ENCODE results near the gene MAD1L1. TPM values are rescaled to one million over a fixed set of nuclear protein-coding genes. Genes with fewer than 3 reads are reported as not detected.

MAD1L1 gene
- total and polyA plus RNA-seq, 2 of the 13 experiments (the other 11 are each of a cell fraction or from before 2014, with no cell fraction given): 17.4 to 64.7 TPM

DNA sequence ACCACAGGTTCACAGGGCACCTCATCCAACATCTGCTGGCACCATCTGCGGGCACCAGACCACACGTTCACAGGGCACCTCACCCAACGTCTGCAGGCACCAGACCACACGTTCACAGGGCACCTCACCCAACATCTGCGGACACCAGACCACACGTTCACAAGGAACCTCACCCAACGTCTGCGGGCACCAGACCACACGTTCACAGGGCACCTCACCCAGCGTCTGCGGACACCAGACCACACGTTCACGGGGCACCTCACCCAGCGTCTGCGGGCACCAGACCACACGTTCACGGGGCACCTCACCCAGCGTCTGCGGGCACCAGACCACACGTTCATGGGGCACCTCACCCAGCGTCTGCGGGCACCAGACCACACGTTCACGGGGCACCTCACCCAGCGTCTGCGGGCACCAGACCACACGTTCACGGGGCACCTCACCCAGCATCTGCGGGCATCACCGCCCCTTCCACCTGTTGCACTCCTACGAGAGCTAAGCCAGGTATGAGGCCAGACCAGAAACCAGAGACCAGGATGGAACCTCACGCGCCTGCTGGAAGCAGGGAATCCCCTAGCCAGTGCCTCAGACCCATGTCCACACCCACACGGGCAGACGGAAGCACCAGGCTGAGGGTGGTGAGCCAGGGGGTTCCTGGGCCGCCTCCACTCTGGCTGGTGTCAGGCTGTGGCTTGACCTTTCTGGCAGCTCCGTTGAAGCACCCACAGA, 182.8 kb downstream of the MAD1L1 start:
- POLR2A ChIA-PET: no interaction called here
- Histone ChIP-seq H2AFZ (ENCODE audit: low read length) (no peak overlapping the region), H3K4me3 (replicated peaks in 1 of 3; ENCODE audit: insufficient read depth in 1 of 3, low read depth in 2 of 3, low read length in 3 of 3) (no peak overlapping the region), H3K36me3 (replicated peaks in 1 of 2; ENCODE audit: control insufficient read depth in 1 of 2, insufficient read depth in 2 of 2, low read length in 2 of 2) (peaks cover 0 to 3% of the 10 kb centered on the region in 2 experiments; a peak in 3 of 5 replicates), H3K27ac (ENCODE audit: extremely low read length, insufficient read depth, low read length) (no peak overlapping the region), H3K9me3 (ENCODE audit: low read length) (no peaks in the 10 kb centered on the region), H3K4me1 (ENCODE audit: insufficient read depth, low read length) (no peaks in the 10 kb centered on the region), H3K79me2 (ENCODE audit: insufficient read depth, low read length) (no peaks in the 10 kb centered on the region), H3K27me3 (ENCODE audit: control insufficient read depth in 1 of 2, insufficient read depth in 2 of 2, low read length in 2 of 2) (no peaks in the 10 kb centered on the region), H4K20me1 (ENCODE audit: insufficient read depth, low read length) (no peaks in the 10 kb centered on the region), H3K4me2 (ENCODE audit: low read depth, low read length) (no peak overlapping the region), H3K9ac (ENCODE audit: insufficient read depth, low read depth, low read length) (no peak overlapping the region)
- ATAC-seq (no peak), DNase-seq (ENCODE audit: low spot score) (no peak), FAIRE-seq (no peak)
- intact Hi-C loops (cut with micrococcal nuclease; ENCODE audit: unreplicated experiment) (no loop called here), in situ Hi-C loops (cut with HindIII; ENCODE audit: extremely low pct_ligation_motif_present, low pct_unique_long_range_greater_than_20kb) (no loop called here)
- CTCF ChIA-PET (ENCODE audit: low intra/inter-chr PET ratio, low total read pairs): no interaction called here
- BruUV-seq (replicated peaks): no TSS peak
- TF ChIP-seq ZNF513 (CRISPR knock-in tag; conservative IDR thresholded peaks at IDR 0.05) (no peak), HNRNPL (IDR thresholded peaks at IDR 0.05; ENCODE audit: low read depth, low read length) (peak; percentile 86; the same call in 1 of the 2 replicates), POGK (CRISPR knock-in tag; conservative IDR thresholded peaks at IDR 0.05) (no peak), MYNN (CRISPR knock-in tag; IDR thresholded peaks at IDR 0.05; ENCODE audit: low read depth) (no peak)
- TF ChIP-seq, protein P1, sequence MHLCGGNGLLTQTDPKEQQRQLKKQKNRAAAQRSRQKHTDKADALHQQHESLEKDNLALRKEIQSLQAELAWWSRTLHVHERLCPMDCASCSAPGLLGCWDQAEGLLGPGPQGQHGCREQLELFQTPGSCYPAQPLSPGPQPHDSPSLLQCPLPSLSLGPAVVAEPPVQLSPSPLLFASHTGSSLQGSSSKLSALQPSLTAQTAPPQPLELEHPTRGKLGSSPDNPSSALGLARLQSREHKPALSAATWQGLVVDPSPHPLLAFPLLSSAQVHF (CRISPR knock-in tag; IDR thresholded peaks at IDR 0.05): no peak
- WGBS (ENCODE audit: low lambda C conversion rate): 94% methylated on average over 32 of the region's 37 CpGs

All from HepG2 (cell line).